HG02610 (cell line): ENCODE measurements around the gene CFAP410.
"Not testable (repeated sequence)": the region's sequence is repeated elsewhere in the genome, so short reads cannot be mapped to it uniquely, and the experiment has no call there.

Experiments used
- ATAC-seq: cut with Tn5 transposase; IDR thresholded peaks from one replicate; pipeline ENCODE4 v1.9.1; 2021; ENCODE audit warnings: mild to moderate bottlenecking, moderate library complexity; ENCODE audit not compliant: unreplicated experiment

CFAP410 gene

GRCh38 chr21:44352253-44352860 is 13.2 kb upstream of the CFAP410 start:
- no peak for ATAC-seq

DNA sequence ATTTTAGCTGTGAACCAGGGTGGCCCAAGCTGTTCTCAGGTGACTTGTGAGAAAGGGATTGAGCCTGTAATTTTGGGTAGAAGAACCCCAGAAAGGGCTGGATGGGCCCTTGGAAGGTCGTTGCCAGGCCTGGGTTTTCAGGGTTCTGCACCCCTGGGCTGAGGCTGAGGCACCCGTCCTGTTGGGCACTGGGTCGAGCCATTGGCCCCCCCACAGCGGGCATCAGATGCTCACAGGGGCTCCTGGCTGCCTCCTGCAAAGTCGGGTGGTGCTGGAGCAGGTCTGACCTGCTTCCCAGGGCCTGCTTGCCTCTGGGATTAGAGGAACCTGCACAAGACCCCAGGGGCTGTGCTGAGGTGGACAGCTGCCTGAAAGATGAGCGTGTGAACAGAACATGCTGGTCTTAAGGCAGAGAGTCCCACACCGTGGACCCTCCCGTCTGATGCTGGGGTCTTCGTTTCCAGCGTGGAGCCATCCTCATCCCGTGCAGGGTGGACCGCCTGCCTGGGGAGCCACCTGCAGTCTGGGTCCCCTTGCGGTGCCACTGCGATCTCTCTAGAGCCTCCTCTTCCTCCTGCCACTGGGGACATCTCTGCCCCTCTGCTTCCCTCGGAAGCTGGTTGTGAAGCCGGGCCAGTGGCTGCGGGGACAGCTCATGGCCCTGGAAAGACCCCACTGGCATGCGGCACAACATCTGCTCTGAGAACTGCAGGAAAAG is 12.5 kb upstream of the CFAP410 start:
- no peak for ATAC-seq

- no peak for ATAC-seq
Measured at GRCh38 chr21:44350773-44351481, 11.7 kb upstream of the CFAP410 start.

DNA sequence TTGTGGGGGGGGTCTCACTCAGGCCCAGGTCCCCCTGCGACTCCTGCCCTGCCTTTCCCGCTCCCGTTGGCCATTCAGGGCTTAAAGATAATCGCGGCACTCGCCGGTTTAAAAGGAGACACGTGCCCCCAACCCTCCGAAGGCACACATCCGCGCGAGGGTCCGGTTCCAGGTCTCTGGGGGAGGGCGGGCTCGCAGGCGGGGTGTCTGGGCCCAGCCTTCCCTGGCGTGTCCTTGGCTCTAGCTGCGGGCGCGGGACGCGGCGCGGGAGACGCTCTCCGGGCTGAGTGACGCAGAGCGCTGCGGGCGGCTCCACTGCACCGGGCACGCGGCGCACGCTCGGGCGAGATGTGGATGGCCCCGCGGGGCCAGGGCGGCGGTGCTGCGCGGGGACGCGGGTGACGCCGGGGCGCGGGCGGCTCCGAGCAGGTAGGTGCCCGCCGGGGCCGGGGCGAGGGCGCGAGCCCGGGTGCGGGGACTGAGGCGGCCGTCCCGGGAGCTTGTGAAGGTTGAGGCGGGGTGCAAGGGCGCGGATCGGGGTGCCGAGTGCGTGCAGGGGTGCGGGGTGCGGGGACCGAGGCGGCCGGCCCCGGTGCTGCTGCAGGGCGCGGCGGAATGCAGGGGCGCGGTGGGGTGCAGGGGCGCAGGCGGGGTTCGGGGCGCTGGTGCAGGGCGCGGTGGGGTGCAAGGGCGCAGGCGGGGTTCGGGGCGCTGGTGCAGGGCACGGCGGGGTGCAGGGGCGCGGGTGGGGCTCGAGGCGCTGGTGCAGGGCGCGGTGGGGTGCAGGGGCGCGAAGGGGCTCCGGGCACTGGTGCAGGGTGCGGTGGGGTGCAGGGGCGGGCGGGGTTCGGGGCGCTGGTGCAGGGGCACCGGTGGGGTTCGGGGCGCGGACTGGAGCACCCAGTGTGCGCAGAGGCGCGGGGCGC is 10.9 kb upstream of the CFAP410 start:
- ATAC-seq = no peak

DNA sequence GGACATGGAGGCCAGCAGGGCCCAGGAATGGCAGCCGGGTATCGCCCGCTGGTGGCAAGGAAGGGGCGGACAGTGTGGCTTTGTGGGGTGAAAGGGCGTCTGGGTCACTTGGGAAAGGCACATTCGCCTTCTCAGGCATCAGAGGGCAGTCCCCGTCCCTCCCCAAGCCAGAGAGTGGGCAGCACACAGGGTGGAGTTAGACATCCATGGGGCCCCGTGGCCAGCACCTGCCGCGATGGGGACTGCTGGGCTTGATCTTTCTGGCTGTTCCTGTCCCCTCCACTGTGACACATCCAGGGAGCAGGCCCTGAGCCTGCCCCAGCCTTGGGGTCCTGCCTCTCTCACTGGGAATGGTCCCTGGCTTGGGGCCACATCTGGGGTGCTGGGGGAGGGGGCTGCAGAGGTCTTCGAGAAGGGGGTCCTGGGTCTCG is 10.2 kb upstream of the CFAP410 start:
- no peak for ATAC-seq

DNA sequence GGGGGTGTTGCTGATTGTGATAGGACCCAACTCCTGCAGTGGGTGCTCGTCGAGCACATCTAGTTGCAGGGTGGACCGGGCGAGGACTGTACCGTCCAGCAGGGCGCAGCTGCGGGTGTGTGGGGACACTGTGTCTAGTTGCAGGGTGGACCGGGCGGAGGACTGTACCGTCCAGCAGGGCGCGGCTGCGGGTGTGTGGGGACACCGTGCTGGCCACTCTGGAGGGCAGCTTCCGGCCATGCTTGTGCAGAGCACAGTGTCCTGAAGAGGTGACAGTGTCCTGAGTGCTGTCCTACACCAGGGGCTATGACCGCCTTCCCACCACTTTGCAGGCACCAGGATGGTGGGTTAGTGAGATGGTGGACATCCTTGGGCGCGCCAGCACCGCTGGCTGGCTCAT is 9.7 kb upstream of the CFAP410 start:
- no peak for ATAC-seq

GRCh38 chr21:44347911-44348451 is 8.8 kb upstream of the CFAP410 start:
- ATAC-seq = no peak

DNA sequence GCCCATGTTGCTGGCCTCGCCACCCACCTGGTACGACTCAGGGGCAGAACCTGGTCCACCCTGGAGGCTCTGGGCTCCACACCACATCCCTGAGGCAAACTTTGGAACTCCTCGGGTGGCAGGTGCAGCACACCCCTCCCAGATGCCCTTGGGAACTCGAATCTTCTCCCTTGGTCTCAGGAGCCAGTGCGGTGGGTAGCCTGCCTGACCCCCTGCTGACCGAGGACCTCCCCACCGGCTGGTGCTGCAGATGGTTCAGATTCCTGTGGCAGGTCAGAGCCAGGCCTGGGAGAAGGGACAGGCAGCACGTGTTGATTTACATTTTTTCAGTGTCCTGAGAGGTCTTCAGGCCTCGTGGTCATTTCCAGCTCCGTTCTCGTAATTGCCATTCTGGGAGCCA is 6.3 kb upstream of the CFAP410 start:
- no peak for ATAC-seq

- no peak for ATAC-seq
Measured at GRCh38 chr21:44344541-44345183, 5.5 kb upstream of the CFAP410 start.

GRCh38 chr21:44342981-44343380 is 3.8 kb upstream of the CFAP410 start:
- not testable (repeated sequence) for ATAC-seq

DNA sequence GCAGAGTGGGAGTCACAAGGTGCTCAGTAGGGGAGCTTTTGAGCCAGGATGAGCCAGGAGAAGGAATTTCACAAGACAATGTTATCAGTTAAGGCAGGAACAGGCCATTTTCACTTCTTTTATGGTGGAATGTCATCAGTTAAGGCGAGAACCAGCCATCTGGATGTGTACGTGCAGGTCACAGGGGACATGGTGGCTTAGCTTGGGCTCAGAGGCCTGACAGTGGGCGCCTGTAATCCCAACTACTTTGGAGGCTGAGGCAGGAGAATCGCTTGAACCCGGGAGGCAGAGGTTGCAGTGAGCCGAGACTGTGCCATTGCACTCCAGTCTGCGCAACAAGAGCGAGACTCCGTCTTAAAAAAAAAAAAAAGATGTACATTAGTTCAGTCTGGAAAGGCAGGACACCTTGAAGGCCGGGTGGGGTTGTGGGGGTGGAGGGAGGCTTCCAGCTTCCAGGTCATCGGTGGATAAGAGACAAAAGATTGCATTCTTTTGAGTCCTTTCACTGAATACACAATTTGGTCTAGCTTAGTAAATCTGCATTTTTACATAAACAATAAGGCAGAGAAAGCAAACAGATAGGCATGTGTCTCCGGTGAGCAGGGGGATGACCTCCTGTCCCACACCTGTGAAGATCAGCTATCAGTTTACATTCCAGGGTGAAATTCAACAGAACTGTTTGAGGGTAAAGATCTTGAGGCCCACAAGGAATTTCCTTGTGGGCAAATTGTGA is 2.7 kb upstream of the CFAP410 start:
- ATAC-seq = not testable (repeated sequence)

- no peak for ATAC-seq
Measured at GRCh38 chr21:44337941-44338895, 972 bp downstream of the CFAP410 start.

- no peak for ATAC-seq
Measured at GRCh38 chr21:44337449-44337848, 1.7 kb downstream of the CFAP410 start.

GRCh38 chr21:44335266-44336059 is 3.7 kb downstream of the CFAP410 start:
- ATAC-seq = no peak

DNA sequence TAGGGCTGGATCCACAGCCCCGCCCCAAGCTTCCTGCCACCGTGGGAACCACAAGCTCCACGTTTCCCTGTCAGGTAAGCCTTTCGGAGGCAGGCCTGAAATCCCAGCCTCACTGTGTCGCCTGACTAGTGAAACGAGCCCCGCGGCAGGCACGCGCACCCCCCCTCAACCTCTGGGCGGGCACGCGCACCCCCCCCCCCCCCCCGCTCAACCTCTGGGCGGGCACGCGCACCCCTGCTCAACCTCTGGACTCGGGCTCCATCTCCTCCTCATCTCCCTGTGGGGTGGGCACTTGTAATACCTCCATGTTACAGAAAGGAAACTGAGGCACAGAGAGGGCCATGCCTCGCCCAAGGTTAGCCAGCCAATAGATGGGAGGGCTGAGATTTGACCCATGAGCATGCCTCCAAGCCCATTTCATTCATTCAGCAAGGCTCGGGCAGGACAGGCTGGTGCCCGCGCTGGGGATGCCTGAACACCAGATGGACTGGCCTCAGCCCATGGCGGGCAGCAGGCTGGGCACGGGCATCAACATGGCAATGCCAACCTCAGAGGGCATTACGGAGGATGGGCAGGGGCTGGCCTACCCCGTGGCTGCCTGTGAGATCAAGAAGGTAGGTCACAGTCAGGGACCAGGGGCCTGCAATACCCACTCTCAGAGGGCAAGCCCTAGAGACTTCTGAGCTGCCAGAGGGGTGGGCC is 4.7 kb downstream of the CFAP410 start:
- ATAC-seq = no peak

GRCh38 chr21:44333509-44334328 is 5.5 kb downstream of the CFAP410 start:
- no peak for ATAC-seq
